ENCODE results near the gene WDR45B.

- TF ChIP-seq CTCF (IDR thresholded peaks at IDR 0.05; ENCODE audit: extremely low read depth in 1 of 2, insufficient read depth in 1 of 2, low read depth in 1 of 2, low read length in 2 of 2) (no peak), POLR2AphosphoS5 (IDR thresholded peaks at IDR 0.05; ENCODE audit: insufficient read depth, low read depth, low read length) (no peak), EZH2 (IDR thresholded peaks at IDR 0.05; ENCODE audit: borderline replicate concordance, low read depth, low read length, severe bottlenecking) (no peak), POLR2A (IDR thresholded peaks at IDR 0.05; ENCODE audit: low read depth, low read length) (no peak), JUN (IDR thresholded peaks at IDR 0.05; ENCODE audit: borderline replicate concordance, insufficient read depth, insufficient read length, low read depth) (no peak), FOS (IDR thresholded peaks at IDR 0.05; ENCODE audit: borderline replicate concordance, insufficient read depth, low read length) (no peak)
- TF ChIP-seq, protein P1, sequence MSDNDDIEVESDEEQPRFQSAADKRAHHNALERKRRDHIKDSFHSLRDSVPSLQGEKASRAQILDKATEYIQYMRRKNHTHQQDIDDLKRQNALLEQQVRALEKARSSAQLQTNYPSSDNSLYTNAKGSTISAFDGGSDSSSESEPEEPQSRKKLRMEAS (IDR thresholded peaks at IDR 0.05; ENCODE audit: insufficient read depth, insufficient read length) = no peak
Observed at GRCh38 chr17:82589851-82590180, 58.4 kb downstream of the WDR45B start.
